ENCODE results near the gene OMA1.
"Not testable (repeated sequence)": the region's sequence is repeated elsewhere in the genome, so short reads cannot be mapped to it uniquely, and the experiment has no call there.

Gene OMA1

GRCh38 chr1:58546520-58547308, at the start of gene OMA1:
TSS of gene OMA1 (minus strand) at chr1:58546726. CDS start at chr1:58539294, 7,432 bp downstream.
- peak; percentile 98 for DNase-seq

DNA sequence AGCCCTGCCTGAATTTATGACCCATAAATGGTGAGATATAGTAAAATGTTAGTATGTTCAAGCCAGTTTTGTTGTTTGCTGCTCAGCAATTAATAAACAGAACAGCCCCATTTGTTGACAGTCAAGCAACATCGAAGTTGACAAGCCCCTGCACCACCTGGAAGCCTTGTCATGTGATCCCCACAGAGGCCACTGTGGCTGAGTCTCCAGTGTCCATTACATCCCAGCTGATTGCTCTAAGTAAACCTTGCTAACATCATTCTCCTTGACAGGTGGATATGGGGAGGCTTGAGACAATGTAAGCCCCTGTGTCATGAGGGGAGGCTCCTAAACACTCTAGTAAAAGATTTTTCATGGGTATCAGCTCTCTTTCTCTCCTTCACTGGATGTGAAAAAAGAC, 48.0 kb upstream of the OMA1 start:
- DNase-seq, result no peak

DNA sequence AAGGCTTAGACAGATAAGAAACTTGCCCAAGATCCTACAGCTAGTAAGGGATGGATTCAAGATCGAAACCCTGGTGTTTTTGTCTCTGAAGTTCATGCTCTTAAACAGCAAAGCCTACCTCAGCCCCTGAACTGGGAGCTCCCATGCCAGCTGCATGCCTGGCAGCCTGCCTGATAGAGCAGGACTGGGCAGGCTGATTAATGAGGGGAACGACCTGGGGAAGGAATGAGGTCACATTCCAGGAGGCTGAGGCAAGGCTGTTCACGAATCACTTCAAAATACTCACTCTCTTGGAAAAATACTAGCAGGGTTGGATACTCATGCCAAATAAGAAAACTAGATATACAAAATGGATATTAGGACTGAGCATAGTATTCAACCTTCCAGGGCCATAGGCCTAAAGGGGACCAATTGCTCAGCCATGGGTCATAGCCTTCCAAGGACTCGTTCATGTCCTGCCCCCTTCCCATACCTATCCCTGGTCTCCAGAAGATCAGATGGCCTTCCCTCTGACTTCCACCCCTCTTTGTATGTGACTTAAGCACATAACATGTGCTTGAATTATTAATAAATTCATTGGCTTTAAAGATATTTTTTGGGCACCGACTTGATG, 46.1 kb upstream of the OMA1 start:
- DNase-seq, result no peak

GRCh38 chr1:58591806-58592205, 45.3 kb upstream of the OMA1 start:
- DNase-seq, result no peak

DNA sequence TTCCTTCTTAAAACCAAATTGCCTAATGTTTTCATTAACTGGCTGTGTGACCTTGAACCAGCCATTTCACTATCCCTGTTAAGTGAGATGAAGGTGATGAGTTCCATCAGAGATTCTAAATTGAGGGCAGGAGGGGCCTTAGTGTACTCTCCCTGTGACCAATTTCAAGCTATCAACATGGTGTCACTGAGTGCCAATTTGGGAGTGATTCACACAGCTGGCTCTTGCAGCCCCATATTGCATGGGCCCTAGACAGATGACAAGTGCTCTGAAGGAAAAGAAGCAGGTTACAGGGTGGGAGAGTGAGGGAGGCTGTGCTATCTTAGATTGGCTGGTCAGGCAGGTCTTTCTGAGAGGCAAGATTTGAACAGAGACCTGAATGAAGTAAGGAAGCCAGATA, 43.5 kb upstream of the OMA1 start:
- DNase-seq, result no peak

- DNase-seq, result no peak
Measured at GRCh38 chr1:58588396-58588795, 41.9 kb upstream of the OMA1 start.

DNA sequence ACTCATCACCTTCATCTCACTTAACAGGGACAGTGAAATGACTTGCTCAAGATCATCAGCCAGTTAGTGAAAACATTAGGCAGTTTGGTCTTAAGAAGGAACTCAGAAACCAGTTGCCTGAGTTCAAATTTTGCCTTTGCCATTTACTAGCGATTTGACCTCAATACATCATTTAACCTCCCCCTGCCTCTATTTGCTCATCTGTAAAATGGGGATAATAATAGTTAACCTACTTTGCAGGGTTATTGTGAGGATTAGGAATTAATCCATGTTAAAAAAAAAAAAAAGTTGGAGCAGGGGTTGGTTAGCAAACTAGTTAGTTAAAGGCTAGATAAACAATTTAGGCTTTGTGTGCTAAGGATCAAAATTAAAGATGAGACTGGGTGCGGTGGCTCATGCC, 41.1 kb upstream of the OMA1 start:
- no peak for DNase-seq

- no peak for DNase-seq
Measured at GRCh38 chr1:58586271-58586670, 39.7 kb upstream of the OMA1 start.

DNA sequence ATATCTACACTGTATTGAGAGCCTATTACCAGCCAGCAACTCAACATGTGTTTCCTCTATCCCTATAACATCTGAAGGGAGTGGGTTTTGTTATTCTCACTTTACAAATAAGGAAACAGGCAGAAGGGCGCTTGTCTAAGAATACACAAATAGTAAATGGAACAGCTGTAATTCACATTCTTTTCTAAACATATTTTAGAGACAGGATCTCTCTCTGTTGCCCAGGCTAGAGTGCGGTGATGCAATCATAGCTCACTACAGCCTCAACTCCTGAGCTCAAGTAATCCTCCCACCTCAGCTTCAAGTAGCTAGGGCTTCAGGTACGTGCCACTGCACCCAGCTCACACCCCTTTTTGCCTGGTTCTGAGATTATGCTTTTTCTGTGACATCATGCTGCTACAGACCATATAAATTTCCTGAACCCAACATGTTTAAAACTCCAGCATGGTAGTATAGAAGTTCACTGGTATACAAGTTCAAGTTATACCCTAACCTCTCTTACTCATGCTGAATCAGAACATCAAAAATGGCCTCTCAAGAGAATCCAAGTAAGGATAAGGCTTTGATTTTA, 39.1 kb upstream of the OMA1 start:
- no peak for DNase-seq

GRCh38 chr1:58585166-58585565, 38.6 kb upstream of the OMA1 start:
- DNase-seq, result no peak

DNA sequence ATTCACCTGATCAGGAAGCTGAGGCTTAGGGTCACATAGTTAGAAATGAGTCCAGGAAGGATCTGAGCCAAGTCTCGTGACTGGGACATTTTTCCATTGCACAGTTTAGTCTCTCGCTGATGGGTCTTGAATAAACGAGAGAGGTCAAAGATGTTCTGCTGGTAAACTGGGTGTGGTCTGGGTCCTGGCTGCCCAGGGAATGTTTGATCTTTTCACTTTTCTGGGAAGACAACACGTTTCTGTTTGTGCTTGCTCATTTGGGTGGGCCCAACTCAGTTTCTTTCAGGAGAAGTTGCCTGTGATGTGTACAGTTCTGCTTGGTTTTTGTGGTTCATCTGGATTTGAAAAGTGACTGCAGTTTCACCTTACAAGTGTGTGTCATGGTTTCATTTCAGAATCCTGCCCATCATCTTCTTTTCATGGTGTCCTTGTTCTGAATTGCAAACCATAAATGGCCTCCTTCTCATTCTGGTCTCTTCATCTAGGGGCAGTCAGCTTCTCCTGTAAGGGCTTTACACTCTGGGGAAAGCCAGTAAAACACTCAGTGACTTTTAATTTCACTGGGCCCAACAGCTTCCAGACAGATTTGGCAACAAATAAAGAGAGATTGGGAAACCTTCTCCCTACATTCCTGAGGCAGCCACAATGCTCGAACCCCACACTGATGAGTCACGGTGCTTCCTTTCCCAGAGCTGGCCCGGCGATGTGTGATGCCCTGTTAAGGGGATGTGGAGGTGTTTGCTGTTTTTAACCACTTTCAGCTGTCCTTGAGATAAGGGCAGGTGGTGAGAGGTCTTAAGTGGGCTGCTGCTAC, 37.8 kb upstream of the OMA1 start:
- DNase-seq, result no peak

DNA sequence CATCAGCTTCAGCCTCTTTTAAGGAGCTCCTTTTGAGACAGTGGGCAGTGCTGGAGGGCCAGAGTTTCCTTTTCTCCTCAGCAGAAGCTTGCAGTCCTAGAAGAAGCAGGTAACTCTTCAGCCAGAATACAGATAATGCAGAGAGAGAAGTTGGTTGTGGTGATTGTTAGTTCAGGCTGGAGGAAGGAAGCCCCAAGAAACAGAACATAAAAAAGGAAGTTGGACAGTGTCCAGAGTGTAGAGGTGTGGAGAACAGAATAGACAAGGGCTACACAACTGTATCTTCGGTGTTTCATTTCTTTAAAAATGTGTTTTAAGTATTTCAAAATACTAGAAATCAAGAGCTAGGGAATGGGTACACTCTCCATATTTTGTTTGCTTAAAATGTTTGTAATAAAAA, 37.0 kb upstream of the OMA1 start:
- DNase-seq, result no peak

DNA sequence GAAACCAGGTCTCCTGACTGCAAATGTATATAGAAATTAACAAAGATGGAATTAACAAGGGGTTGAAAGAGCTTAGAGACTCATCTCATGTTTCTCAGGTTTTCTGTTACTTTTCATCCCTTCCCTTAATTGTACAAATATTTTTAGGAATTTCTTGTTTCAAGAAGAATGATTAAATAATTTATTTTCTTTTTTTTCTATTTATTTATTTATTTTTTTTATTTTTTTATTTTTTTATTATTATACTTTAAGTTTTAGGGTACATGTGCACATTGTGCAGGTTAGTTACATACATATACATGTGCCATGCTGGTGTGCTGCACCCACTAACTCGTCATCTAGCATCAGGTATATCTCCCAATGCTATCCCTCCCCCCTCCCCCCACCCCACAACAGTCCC, 35.6 kb upstream of the OMA1 start:
- DNase-seq, result not testable (repeated sequence)

- DNase-seq, result no peak
Measured at GRCh38 chr1:58581641-58582040, 35.1 kb upstream of the OMA1 start.

GRCh38 chr1:58580186-58580585, 33.7 kb upstream of the OMA1 start:
- no peak for DNase-seq

GRCh38 chr1:58577654-58578030, 31.1 kb upstream of the OMA1 start:
- no peak for DNase-seq

- no peak for DNase-seq
Measured at GRCh38 chr1:58576727-58577653, 30.5 kb upstream of the OMA1 start, which contains the start of gene TACSTD2. TSS of gene TACSTD2 (minus strand) at chr1:58577252. CDS start at chr1:58577156, 96 bp downstream.

DNA sequence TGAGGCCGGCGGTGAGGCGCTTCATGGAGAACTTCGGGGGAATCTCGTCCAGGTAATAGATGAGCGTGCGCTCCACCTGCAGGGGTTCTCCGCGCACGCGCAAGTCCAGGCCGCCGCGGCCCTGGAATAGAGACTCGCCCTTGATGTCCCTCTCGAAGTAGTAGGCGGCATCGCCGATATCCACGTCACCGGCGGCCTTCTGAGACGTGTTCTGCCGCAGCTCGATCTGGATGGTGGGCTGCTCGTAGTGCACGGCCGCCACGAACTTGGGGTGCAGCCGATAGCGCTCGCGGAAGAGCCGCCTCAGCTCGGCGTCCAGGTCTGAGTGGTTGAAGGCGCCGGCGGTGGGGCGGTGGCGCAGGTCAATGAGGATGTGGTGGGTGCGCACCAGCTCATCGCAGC, 29.8 kb upstream of the OMA1 start:
- DNase-seq, result peak; percentile 7

- DNase-seq, result no peak
Measured at GRCh38 chr1:58575551-58576324, 29.2 kb upstream of the OMA1 start.

- no peak for DNase-seq
Measured at GRCh38 chr1:58574816-58575215, 28.3 kb upstream of the OMA1 start.

All from CD4-positive, alpha-beta T cell treated with Interleukin-12 subunit alpha and Interleukin-12 subunit beta, for 1 hour (primary cell).